Smooth muscle cell (in vitro differentiated cells): Measurements from ENCODE around the gene SH3D21. TPM values are rescaled to one million over a fixed set of nuclear protein-coding genes. Genes with fewer than 3 reads are reported as not detected.
A peak's percentile ranks its signal among the peaks of the same experiment; 100 is the strongest.

ENCODE experiments used
- DNase-seq: peaks from one replicate; lab custom pipeline; 2025; ENCODE audit not compliant: unreplicated experiment; lab: John Stamatoyannopoulos, UW
- H2AFZ ChIP-seq: fragments of 200-600 bp; sonication (generic); 2 replicates; pipeline ENCODE4 v1.6.0; 2016; ENCODE audit warnings: antibody characterized with exemption, low read depth, mild to moderate bottlenecking
- H3F3A ChIP-seq: fragments of 200-600 bp; sonication (generic); 2 replicates; pipeline ENCODE4 v1.6.0; 2017; ENCODE audit warnings: antibody characterized with exemption, low read depth
- H3K27ac ChIP-seq: fragments of 200-600 bp; sonication (generic); 2 replicates; pipeline ENCODE4 v1.5.1; 2016; ENCODE audit warnings: low read depth, mild to moderate bottlenecking
- H3K27me3 ChIP-seq: fragments of 200-600 bp; sonication (generic); 2 replicates; pipeline ENCODE4 v1.6.1; 2016; ENCODE audit warnings: low read depth, mild to moderate bottlenecking
- H3K36me3 ChIP-seq: fragments of 200-600 bp; sonication (generic); 2 replicates; pipeline ENCODE4 v1.5.1; 2016; ENCODE audit warnings: low read depth
- H3K4me1 ChIP-seq: fragments of 200-600 bp; sonication (generic); 2 replicates; pipeline ENCODE4 v1.5.1; 2016; ENCODE audit warnings: low read depth
- H3K4me2 ChIP-seq: fragments of 200-600 bp; sonication (generic); 2 replicates; pipeline ENCODE4 v1.6.0; 2016; ENCODE audit warnings: mild to moderate bottlenecking
- H3K4me3 ChIP-seq: fragments of 200-600 bp; sonication (generic); 2 replicates; pipeline ENCODE4 v1.5.1; 2016; ENCODE audit warnings: mild to moderate bottlenecking
- H3K79me2 ChIP-seq: fragments of 200-600 bp; sonication (generic); 2 replicates; pipeline ENCODE4 v1.6.0; 2016; ENCODE audit warnings: low read depth, mild to moderate bottlenecking
- H3K9ac ChIP-seq: fragments of 200-600 bp; sonication (generic); 2 replicates; pipeline ENCODE4 v1.6.0; 2016; ENCODE audit warnings: low read depth
- H3K9me3 ChIP-seq: fragments of 200-600 bp; sonication (generic); replicated peaks from 2 replicates; pipeline ENCODE4 v1.5.1; 2016; ENCODE audit warnings: low read depth
- H4K20me1 ChIP-seq: fragments of 200-600 bp; sonication (generic); 2 replicates; pipeline ENCODE4 v1.6.0; 2016; ENCODE audit warnings: low read depth
- CTCF ChIP-seq: fragments of 200-600 bp; sonication (generic); IDR thresholded peaks from 2 replicates; pipeline ENCODE4 v1.5.1; 2017; ENCODE audit warnings: borderline replicate concordance, mild to moderate bottlenecking, antibody characterized with exemption; ENCODE audit not compliant: insufficient read depth, poor library complexity, severe bottlenecking
- WGBS: methylation state at CpG from one replicate; pipeline ENCODE4 v1.1.7; 2016; ENCODE audit warnings: low lambda C conversion rate; 5-methylcytosine and 5-hydroxymethylcytosine counted together
- polyA plus RNA-seq: library from polyadenylated mRNA; unstranded; fragments of >200 nt; fragmentation: Nextera tagmentation; extraction: Ambion mirVana; gene quantifications from 2 replicates; pipeline ENCODE4 v1.2.1, GENCODE V29; 2016
- total RNA-seq: library from RNA; depleted of rRNA; stranded (reverse); fragments of >200 nt; gene quantifications from 2 replicates; pipeline ENCODE4 v1.2.3, GENCODE V29; 2014

SH3D21 gene
- total and polyA plus RNA-seq, 2 experiments from 2014 or later, result 6.9 to 12.0 TPM

GRCh38 chr1:36324353-36324703, 18.2 kb downstream of the SH3D21 start:
- peaks cover 16% of the 10 kb centered on the region for H4K20me1 ChIP-seq
- WGBS, result 28% methylated on average over 9 of the region's 9 CpGs
- no peak overlapping the region for H3K9ac ChIP-seq
- DNase-seq, result no peak
- peak overlapping the region; percentile 83 for H3K4me3 ChIP-seq
- no peaks in the 10 kb centered on the region for H3K27me3 ChIP-seq
- H3F3A ChIP-seq, result peaks cover 11% of the 10 kb centered on the region
- H3K4me2 ChIP-seq, result peak overlapping the region; percentile 97
- H3K36me3 ChIP-seq, result no peaks in the 10 kb centered on the region
- peaks cover 3% of the 10 kb centered on the region for H3K79me2 ChIP-seq
- H3K4me1 ChIP-seq, result peaks cover 27% of the 10 kb centered on the region
- H3K27ac ChIP-seq, result peak overlapping the region; percentile 83
- TF ChIP-seq CTCF, result no peak
- no peak overlapping the region for H2AFZ ChIP-seq
- no peaks in the 10 kb centered on the region for H3K9me3 ChIP-seq

GRCh38 chr1:36326499-36326898, 20.3 kb downstream of the SH3D21 start:
- WGBS, result 93% methylated on average over 6 of the region's 6 CpGs

GRCh38 chr1:36327421-36328087, 21.4 kb downstream of the SH3D21 start:
- Histone ChIP-seq H3K79me2 (no peaks in the 10 kb centered on the region), H3K36me3 (no peaks in the 10 kb centered on the region), H3F3A (peaks cover 5% of the 10 kb centered on the region), H3K4me2 (no peak overlapping the region), H3K9ac (no peak overlapping the region), H3K4me3 (no peak overlapping the region), H2AFZ (no peak overlapping the region), H3K27me3 (no peaks in the 10 kb centered on the region), H3K27ac (peak overlapping the region; percentile 1), H3K9me3 (no peaks in the 10 kb centered on the region), H3K4me1 (peaks cover 11% of the 10 kb centered on the region), H4K20me1 (no peaks in the 10 kb centered on the region)
- WGBS, result 78% methylated on average over 9 of the region's 9 CpGs
- no peak for DNase-seq
- TF ChIP-seq CTCF, result no peak

More at GRCh38 chr1:36326499-36326898, 20.3 kb downstream of the SH3D21 start:
- Histone ChIP-seq H3K9ac (no peak overlapping the region), H3K36me3 (no peaks in the 10 kb centered on the region), H3K27ac (no peak overlapping the region), H3F3A (peaks cover 5% of the 10 kb centered on the region), H3K9me3 (no peaks in the 10 kb centered on the region), H3K4me1 (peaks cover 22% of the 10 kb centered on the region), H3K79me2 (peaks cover 3% of the 10 kb centered on the region), H3K27me3 (no peaks in the 10 kb centered on the region), H3K4me3 (no peak overlapping the region), H4K20me1 (peaks cover 8% of the 10 kb centered on the region), H3K4me2 (no peak overlapping the region), H2AFZ (no peak overlapping the region)
- DNase-seq, result no peak
- no peak for TF ChIP-seq CTCF

- Histone ChIP-seq H3K27ac (no peak overlapping the region), H3F3A (peaks cover 5% of the 10 kb centered on the region), H3K4me2 (no peak overlapping the region), H3K79me2 (no peaks in the 10 kb centered on the region), H3K9me3 (no peaks in the 10 kb centered on the region), H4K20me1 (no peaks in the 10 kb centered on the region), H3K36me3 (no peaks in the 10 kb centered on the region), H2AFZ (no peak overlapping the region), H3K4me3 (no peak overlapping the region), H3K27me3 (no peaks in the 10 kb centered on the region), H3K4me1 (peaks cover 11% of the 10 kb centered on the region), H3K9ac (no peak overlapping the region)
- no peak for TF ChIP-seq CTCF
- DNase-seq, result no peak
- 95% methylated on average over 6 of the region's 6 CpGs for WGBS
These were observed 21.9 kb downstream of the SH3D21 start for GRCh38 chr1:36328088-36328480.
